Measurements from ENCODE around the gene CSRNP3. TPM values are rescaled to one million over a fixed set of nuclear protein-coding genes. Genes with fewer than 3 reads are reported as not detected.
"Not testable (repeated sequence)": the region's sequence is repeated elsewhere in the genome, so short reads cannot be mapped to it uniquely, and the experiment has no call there.

Gene CSRNP3
- total RNA-seq, 1 donor from 2014 or later: 1.9 TPM

DNA sequence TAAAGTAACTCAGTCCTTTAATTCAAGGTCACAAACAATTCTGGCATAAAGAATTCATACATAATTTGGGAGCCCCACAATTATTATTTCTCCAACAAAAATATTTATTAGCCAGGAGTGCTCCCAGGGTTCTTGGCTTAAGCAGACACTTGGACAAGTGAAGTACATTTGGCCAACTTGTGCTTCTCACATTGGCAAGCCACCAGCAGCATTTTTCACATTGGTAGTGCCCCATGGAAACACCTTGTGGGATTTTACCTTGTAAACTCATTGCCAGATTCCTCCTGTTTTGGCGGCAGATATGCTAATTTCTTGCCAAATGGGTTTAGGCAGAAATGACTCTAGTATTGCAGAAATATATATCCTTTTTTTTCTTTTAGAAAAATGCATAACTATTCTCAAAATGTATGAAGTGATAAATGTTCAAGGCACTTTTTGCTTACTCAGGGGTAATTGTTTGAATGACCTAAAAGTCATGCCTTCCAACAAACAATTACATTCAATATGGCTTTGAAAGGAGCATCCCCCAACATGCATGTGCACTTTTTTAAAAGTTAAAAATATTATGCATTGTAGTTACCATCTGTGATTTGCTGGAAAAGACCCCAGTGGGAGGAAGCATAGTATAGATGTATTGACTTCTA lies 113.5 kb downstream of the CSRNP3 start:
- H3K36me3 ChIP-seq: no peaks in the 10 kb centered on the region
- intact Hi-C loops (cut with DNase I): no loop called here
- H3K27me3 ChIP-seq: no peaks in the 10 kb centered on the region
- H3K4me1 ChIP-seq: peaks cover 5% of the 10 kb centered on the region
- DNase-seq (no peak), ATAC-seq (peak; percentile 58)
- no peaks in the 10 kb centered on the region for H3K9me3 ChIP-seq
- TF ChIP-seq, protein P1, sequence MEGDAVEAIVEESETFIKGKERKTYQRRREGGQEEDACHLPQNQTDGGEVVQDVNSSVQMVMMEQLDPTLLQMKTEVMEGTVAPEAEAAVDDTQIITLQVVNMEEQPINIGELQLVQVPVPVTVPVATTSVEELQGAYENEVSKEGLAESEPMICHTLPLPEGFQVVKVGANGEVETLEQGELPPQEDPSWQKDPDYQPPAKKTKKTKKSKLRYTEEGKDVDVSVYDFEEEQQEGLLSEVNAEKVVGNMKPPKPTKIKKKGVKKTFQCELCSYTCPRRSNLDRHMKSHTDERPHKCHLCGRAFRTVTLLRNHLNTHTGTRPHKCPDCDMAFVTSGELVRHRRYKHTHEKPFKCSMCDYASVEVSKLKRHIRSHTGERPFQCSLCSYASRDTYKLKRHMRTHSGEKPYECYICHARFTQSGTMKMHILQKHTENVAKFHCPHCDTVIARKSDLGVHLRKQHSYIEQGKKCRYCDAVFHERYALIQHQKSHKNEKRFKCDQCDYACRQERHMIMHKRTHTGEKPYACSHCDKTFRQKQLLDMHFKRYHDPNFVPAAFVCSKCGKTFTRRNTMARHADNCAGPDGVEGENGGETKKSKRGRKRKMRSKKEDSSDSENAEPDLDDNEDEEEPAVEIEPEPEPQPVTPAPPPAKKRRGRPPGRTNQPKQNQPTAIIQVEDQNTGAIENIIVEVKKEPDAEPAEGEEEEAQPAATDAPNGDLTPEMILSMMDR (IDR thresholded peaks at IDR 0.05): no peak
- no peak overlapping the region for H3K27ac ChIP-seq
- no peak overlapping the region for H3K4me3 ChIP-seq

DNA sequence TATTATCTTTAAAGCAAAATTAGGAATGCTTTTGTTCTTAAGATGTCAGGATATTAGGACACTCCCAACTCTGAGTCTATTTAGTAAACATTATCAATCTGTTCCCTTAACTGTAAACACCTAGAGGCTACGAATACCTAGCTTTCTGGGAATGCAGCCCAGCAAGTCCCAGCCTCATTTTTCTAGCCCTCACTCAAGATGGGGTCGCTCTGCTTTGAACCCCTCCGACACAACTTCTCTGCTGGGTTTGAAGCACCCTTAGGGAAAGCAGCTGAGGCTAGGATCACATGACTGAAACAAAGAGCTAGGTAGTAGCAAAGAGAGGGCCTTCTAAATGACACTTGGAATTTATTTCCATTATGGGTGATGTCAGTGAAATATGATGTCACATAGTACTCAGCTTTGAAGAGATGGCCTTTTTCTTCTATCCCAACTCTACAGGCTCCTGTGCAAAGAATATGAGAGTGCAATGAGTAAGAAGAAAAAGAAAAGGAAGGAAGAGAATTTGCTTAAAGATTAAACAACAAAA lies 114.7 kb downstream of the CSRNP3 start:
- TF ChIP-seq, protein P1 (IDR thresholded peaks at IDR 0.05): no peak
- Histone ChIP-seq H3K27me3 (no peaks in the 10 kb centered on the region), H3K9me3 (no peaks in the 10 kb centered on the region), H3K4me3 (no peak overlapping the region), H3K36me3 (no peaks in the 10 kb centered on the region), H3K27ac (no peak overlapping the region), H3K4me1 (peaks cover 5% of the 10 kb centered on the region)
- intact Hi-C loops (cut with DNase I): no loop called here
- DNase-seq: no peak
- ATAC-seq: no peak

DNA sequence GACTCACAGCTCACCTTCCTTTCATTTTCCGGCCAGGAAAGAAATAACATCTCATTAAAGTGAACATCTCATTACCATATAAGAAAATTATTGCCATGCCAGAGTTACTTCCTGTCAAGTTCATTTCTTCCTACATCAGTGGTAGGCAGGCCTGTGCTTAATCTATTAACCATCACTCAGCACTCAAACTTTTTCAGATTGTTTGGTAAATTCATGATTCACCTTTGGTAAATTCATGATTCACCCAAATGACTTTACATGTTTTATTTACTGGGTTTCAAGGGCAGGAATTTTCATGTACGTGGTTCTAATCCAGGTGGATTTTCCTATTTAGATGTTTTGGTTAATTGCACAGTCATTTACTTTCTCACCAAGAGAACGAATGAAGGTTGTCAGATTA lies 116.5 kb downstream of the CSRNP3 start:
- H3K4me1 ChIP-seq: peaks cover 5% of the 10 kb centered on the region
- ATAC-seq (no peak), DNase-seq (no peak)
- no peaks in the 10 kb centered on the region for H3K36me3 ChIP-seq
- no peak overlapping the region for H3K27ac ChIP-seq
- H3K4me3 ChIP-seq: no peak overlapping the region
- TF ChIP-seq, protein P1 (IDR thresholded peaks at IDR 0.05): no peak
- H3K27me3 ChIP-seq: no peaks in the 10 kb centered on the region
- no peaks in the 10 kb centered on the region for H3K9me3 ChIP-seq
- intact Hi-C loops (cut with DNase I): no loop called here

DNA sequence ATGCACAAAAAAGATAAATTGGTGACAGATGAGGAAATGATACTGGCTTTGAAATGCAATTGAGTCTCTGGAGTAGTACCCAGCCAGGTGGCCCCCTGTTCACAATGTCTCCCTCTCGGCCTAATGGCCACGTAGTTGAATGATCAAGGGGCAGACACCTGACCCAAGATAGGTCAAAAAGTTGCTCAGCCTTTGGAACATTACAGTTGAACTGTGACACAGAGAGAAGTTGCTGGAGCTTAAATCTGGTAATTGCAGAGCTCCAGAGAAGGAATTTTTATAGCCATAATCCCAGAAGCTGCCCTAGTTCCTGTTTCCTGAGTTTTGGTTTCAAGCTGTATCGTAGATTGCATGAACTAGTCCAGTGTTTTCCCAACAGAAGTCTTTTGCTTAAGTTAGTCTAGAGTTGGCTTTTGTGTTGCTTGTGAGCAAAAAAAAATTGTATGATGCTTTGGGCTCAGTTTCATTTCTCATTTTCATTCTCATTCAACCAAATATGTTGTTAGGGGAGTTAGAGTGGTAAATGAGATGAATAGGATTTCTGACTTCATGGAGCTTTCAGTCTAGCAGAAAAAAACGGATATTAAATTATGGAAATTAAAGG lies 117.9 kb downstream of the CSRNP3 start:
- H3K4me1 ChIP-seq: peaks cover 5% of the 10 kb centered on the region
- DNase-seq: no peak
- H3K4me3 ChIP-seq: no peak overlapping the region
- H3K36me3 ChIP-seq: no peaks in the 10 kb centered on the region
- TF ChIP-seq, protein P1 (IDR thresholded peaks at IDR 0.05): no peak
- no peaks in the 10 kb centered on the region for H3K27me3 ChIP-seq
- no peak overlapping the region for H3K27ac ChIP-seq
- ATAC-seq: no peak
- H3K9me3 ChIP-seq: no peaks in the 10 kb centered on the region
- intact Hi-C loops (cut with DNase I): no loop called here

DNA sequence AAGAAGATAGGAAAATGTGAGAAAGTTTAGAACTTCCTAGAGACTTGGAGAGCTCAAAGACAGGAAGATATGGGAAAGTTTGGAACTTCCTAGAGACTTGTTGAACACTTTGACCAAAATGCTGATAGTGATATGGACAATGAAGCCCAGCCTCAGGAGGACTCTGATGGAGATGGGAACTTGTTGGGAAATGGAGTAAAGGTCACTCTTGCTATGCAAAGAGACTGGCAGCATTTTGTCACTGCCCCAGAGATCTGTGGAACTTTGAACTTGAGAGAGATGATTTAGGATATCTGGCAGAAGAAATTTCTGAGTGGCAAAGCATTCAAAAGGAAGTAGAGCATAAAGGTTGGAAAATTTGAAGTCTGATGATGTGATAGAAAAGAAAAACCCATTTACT lies 121.5 kb downstream of the CSRNP3 start:
- H3K36me3 ChIP-seq; H3K27me3 ChIP-seq; H3K27ac ChIP-seq; H3K4me3 ChIP-seq; H3K9me3 ChIP-seq; DNase-seq; intact Hi-C loops (cut with DNase I); ATAC-seq; H3K4me1 ChIP-seq: not testable (repeated sequence)

DNA sequence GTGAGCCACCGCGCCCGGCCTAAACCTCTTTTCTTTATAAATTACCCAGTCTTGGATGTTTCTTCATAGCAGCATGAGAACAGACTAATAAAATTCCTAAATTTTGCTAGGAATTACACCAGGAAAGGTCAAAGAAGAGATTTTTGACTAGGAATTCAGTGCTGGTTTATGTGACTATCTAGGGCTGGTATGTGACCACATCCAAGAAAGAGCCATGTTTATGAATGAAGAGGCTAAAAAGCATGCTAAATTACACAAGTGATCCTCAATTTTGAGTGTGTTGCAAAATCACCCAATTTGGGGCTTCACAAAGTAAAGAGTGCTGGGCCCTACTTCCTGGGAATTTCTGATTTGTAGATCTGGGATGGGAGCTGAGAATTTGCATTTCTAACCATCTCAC lies 123.6 kb downstream of the CSRNP3 start:
- intact Hi-C loops (cut with DNase I): no loop called here
- no peak overlapping the region for H3K4me3 ChIP-seq
- no peaks in the 10 kb centered on the region for H3K27me3 ChIP-seq
- H3K4me1 ChIP-seq: no peaks in the 10 kb centered on the region
- no peaks in the 10 kb centered on the region for H3K9me3 ChIP-seq
- DNase-seq (no peak), ATAC-seq (no peak)
- no peak overlapping the region for H3K27ac ChIP-seq
- H3K36me3 ChIP-seq: no peaks in the 10 kb centered on the region
- TF ChIP-seq, protein P1 (IDR thresholded peaks at IDR 0.05): no peak
